ENCODE measurements around the gene PRAF2. TPM values are rescaled to one million over a fixed set of nuclear protein-coding genes. Genes with fewer than 3 reads are reported as not detected.
A peak's percentile ranks its signal among the peaks of the same experiment; 100 is the strongest.

The PRAF2 gene
- total and polyA plus RNA-seq, 9 of the 15 experiments (the other 6 are each of a cell fraction or from before 2014, with no cell fraction given) = 0.24 to 5.7 (median 2.0) TPM

GRCh38 chrX:49071877-49072711 lies 1.7 kb downstream of the PRAF2 start:
- WGBS (ENCODE audit: insufficient coverage, low coverage, missing lambda C conversion rate) = 65% methylated on average over 20 of the region's 63 CpGs
- intact Hi-C loops (cut with micrococcal nuclease) = no loop called here
- no TSS peak for BruUV-seq (replicated peaks)
- TF ChIP-seq TAF9B (IDR thresholded peaks at IDR 0.05; ENCODE audit: partially characterized antibody) = no peak
- TF ChIP-seq RBM22 (IDR thresholded peaks at IDR 0.05; ENCODE audit: low read depth, low read length, poor library complexity, severe bottlenecking) = peak; percentile 37
- no peak for TF ChIP-seq VEZF1 (CRISPR knock-in tag; IDR thresholded peaks at IDR 0.05)
- TF ChIP-seq MAFF (IDR thresholded peaks at IDR 0.05; ENCODE audit: low read length) = no peak
- TF ChIP-seq ELF4 (CRISPR knock-in tag; IDR thresholded peaks at IDR 0.05) = no peak
- no peak for TF ChIP-seq POLR2H (tag; IDR thresholded peaks at IDR 0.05; ENCODE audit: low read depth)
- TF ChIP-seq XRCC3 (IDR thresholded peaks at IDR 0.05) = no peak
- no peak for TF ChIP-seq ARID4B (CRISPR knock-in tag; IDR thresholded peaks at IDR 0.05)
- TF ChIP-seq FOXJ2 (tag; IDR thresholded peaks at IDR 0.05) = no peak
- no peak for TF ChIP-seq KDM5B (IDR thresholded peaks at IDR 0.05; ENCODE audit: insufficient replicate concordance, low read depth, low read length)
- TF ChIP-seq TRIM24 (IDR thresholded peaks at IDR 0.05) = no peak
- no peak for TF ChIP-seq RB1 (IDR thresholded peaks at IDR 0.05; ENCODE audit: low read depth)
- TF ChIP-seq ZNF75A (CRISPR knock-in tag; IDR thresholded peaks at IDR 0.05) = no peak
- no peak for TF ChIP-seq FOXJ3 (CRISPR knock-in tag; IDR thresholded peaks at IDR 0.05)
- TF ChIP-seq ZBTB7A (IDR thresholded peaks at IDR 0.05; ENCODE audit: borderline replicate concordance, control insufficient read depth, low read depth, low read length) = no peak
- TF ChIP-seq PKNOX1 (IDR thresholded peaks at IDR 0.05) = peak; percentile 72

More at GRCh38 chrX:49071877-49072711, 1.7 kb downstream of the PRAF2 start:
- POLR2A ChIA-PET = no interaction called here
- peaks cover 21% of the 10 kb centered on the region; the same call in 2 of the 3 replicates for H3K36me3 ChIP-seq (ENCODE audit: control insufficient read depth, insufficient read depth, low read length)
- no peaks in the 10 kb centered on the region for H3K27me3 ChIP-seq (ENCODE audit: control insufficient read depth in 2 of 2, insufficient read depth in 2 of 2, low read length in 2 of 2)
- no peak overlapping the region for H3K27ac ChIP-seq (ENCODE audit: extremely low read depth, low read depth, low read length)
- H3K4me1 ChIP-seq (replicated peaks in 1 of 2; ENCODE audit: control insufficient read depth in 2 of 2, insufficient read depth in 2 of 2, low read length in 2 of 2) = peaks cover 0 to 40% of the 10 kb centered on the region in 2 experiments; a peak in 3 of 5 replicates
- CTCF ChIA-PET (ENCODE audit: low intra/inter-chr PET ratio) = no interaction called here
- no peaks in the 10 kb centered on the region for H4K20me1 ChIP-seq (replicated peaks; ENCODE audit: control insufficient read depth, insufficient read depth, low read length)
- DNase-seq (ENCODE audit: extremely low read depth in 1 of 4, low spot score in 3 of 4) (peak in 1 of 4 experiments; percentile 31), FAIRE-seq (no peak), ATAC-seq (peak; percentile 11)
- H2AFZ ChIP-seq (ENCODE audit: low read depth, low read length) = no peak overlapping the region
- H3K4me2 ChIP-seq (ENCODE audit: insufficient read depth, low read length) = no peak overlapping the region
- no peaks in the 10 kb centered on the region for H3K9me1 ChIP-seq (ENCODE audit: control insufficient read depth, insufficient read depth, low read length)
- no peaks in the 10 kb centered on the region for H3K9me3 ChIP-seq (replicated peaks; ENCODE audit: control insufficient read depth, insufficient read depth, low read depth, low read length)
- in situ Hi-C loops (cut with MboI) = no loop called here
- H3K4me3 ChIP-seq = no peak overlapping the region
- H3K79me2 ChIP-seq (ENCODE audit: control insufficient read depth, insufficient read depth, low read length) = no peaks in the 10 kb centered on the region
- peak overlapping the region in 1 of 2 experiments; percentile 26; a peak in 1 of 4 replicates for H3K9ac ChIP-seq (ENCODE audit: insufficient read depth in 1 of 2, low read depth in 2 of 2, low read length in 2 of 2)
